Neural cell (in vitro differentiated cells): ENCODE results near the gene HEYL. TPM values are rescaled to one million over a fixed set of nuclear protein-coding genes. Genes with fewer than 3 reads are reported as not detected.

Source experiments
- H2AFZ ChIP-seq: fragments of 200-600, 300-800 bp; sonication (generic), shearing (Covaris generic); 2 replicates; pipeline ENCODE4 v1.6.0; 2014; ENCODE audit warnings: low read depth, mild to moderate bottlenecking, antibody characterized with exemption, low read length, moderate library complexity
- H3F3A ChIP-seq: fragments of 200-600 bp; shearing (Covaris generic); 2 replicates; pipeline ENCODE4 v1.6.1; 2016; ENCODE audit warnings: mild to moderate bottlenecking, moderate library complexity, mixed read lengths, antibody characterized with exemption, low read length; ENCODE audit not compliant: insufficient read depth, poor library complexity, severe bottlenecking
- H3K27ac ChIP-seq: fragments of 200-600, 300-800 bp; sonication (generic), shearing (Covaris generic); 2 replicates; pipeline ENCODE4 v1.5.1; 2014; ENCODE audit warnings: mild to moderate bottlenecking, low read length, moderate library complexity
- H3K27me3 ChIP-seq: fragments of 300-800, 200-600 bp; sonication (generic), shearing (Covaris generic); 2 replicates; pipeline ENCODE4 v1.6.0; 2014; ENCODE audit warnings: mild to moderate bottlenecking, low read depth, low read length, moderate library complexity; ENCODE audit not compliant: insufficient read depth
- H3K36me3 ChIP-seq: fragments of 300-800, 200-600 bp; sonication (generic), shearing (Covaris generic); 2 replicates; pipeline ENCODE4 v1.5.1; 2014; ENCODE audit warnings: mild to moderate bottlenecking, antibody characterized with exemption, low read length, moderate library complexity; ENCODE audit not compliant: insufficient read depth
- H3K4me2 ChIP-seq: fragments of 300-800, 200-600 bp; sonication (generic), shearing (Covaris generic); 2 replicates; pipeline ENCODE4 v1.6.0; 2014; ENCODE audit warnings: mild to moderate bottlenecking, low read length
- H3K4me3 ChIP-seq: fragments of 300-800, 200-600 bp; sonication (generic), shearing (Covaris generic); 2 replicates; pipeline ENCODE4 v1.5.1; 2014; ENCODE audit warnings: mild to moderate bottlenecking, low read length, moderate library complexity
- H3K79me2 ChIP-seq: fragments of 200-600 bp; shearing (Covaris generic); replicated peaks from 2 replicates; pipeline ENCODE4 v1.6.0; 2014; ENCODE audit warnings: mild to moderate bottlenecking, low read length, moderate library complexity; ENCODE audit not compliant: insufficient read depth
- H3K9ac ChIP-seq: fragments of 300-800, 200-600 bp; sonication (generic), shearing (Covaris generic); 2 replicates; pipeline ENCODE4 v1.6.1; 2016; ENCODE audit warnings: mild to moderate bottlenecking, low read length, mixed read lengths
- H3K9me2 ChIP-seq: fragments of 200-600 bp; shearing (Covaris generic); 2 replicates; pipeline ENCODE4 v1.6.1; 2016; ENCODE audit warnings: mild to moderate bottlenecking, low read length, mixed read lengths; ENCODE audit not compliant: insufficient read depth
- H3K9me3 ChIP-seq: fragments of 200-600, 300-800 bp; sonication (generic), shearing (Covaris generic); 2 replicates; pipeline ENCODE4 v1.6.1; 2016; ENCODE audit warnings: mild to moderate bottlenecking, mixed run types, low read length, moderate library complexity, mixed read lengths
- H4K20me1 ChIP-seq: fragments of 200-600 bp; shearing (Covaris generic); 2 replicates; pipeline ENCODE4 v1.6.1; 2016; ENCODE audit warnings: mild to moderate bottlenecking, mixed run types; ENCODE audit not compliant: insufficient read depth
- CTCF ChIP-seq: fragments of 450-650 bp; IDR thresholded peaks from 2 replicates; pipeline ENCODE4 v1.5.1; 2014; ENCODE audit warnings: antibody characterized with exemption, mild to moderate bottlenecking, moderate library complexity; ENCODE audit not compliant: poor library complexity, severe bottlenecking
- EP300 ChIP-seq: fragments of 450-650 bp; conservative IDR thresholded peaks from 2 replicates; pipeline ENCODE4 v1.6.1; 2014; ENCODE audit warnings: antibody characterized with exemption, mild to moderate bottlenecking, moderate library complexity; ENCODE audit not compliant: poor library complexity, severe bottlenecking
- EZH2 ChIP-seq: fragments of 200-600, 300-800 bp; shearing (Covaris generic), sonication (generic); IDR thresholded peaks from 2 replicates; pipeline ENCODE4 v1.6.1; 2014; ENCODE audit warnings: antibody characterized with exemption, low read length, borderline replicate concordance, mild to moderate bottlenecking; ENCODE audit not compliant: insufficient read depth, poor library complexity, severe bottlenecking
- MXI1 ChIP-seq: fragments of 450-650 bp; conservative IDR thresholded peaks from 2 replicates; pipeline ENCODE4 v1.6.1; 2014; ENCODE audit warnings: antibody characterized with exemption, mild to moderate bottlenecking; ENCODE audit not compliant: poor library complexity, severe bottlenecking
- POLR2AphosphoS5 ChIP-seq: IDR thresholded peaks from 2 replicates; pipeline ENCODE4 v1.6.1; 2012
- RAD21 ChIP-seq: fragments of 450-650 bp; conservative IDR thresholded peaks from 2 replicates; pipeline ENCODE4 v1.6.1; 2014; ENCODE audit warnings: antibody characterized with exemption, mild to moderate bottlenecking, moderate library complexity
- SMC3 ChIP-seq: fragments of 450-650 bp; conservative IDR thresholded peaks from 2 replicates; pipeline ENCODE4 v1.6.1; 2014; ENCODE audit warnings: antibody characterized with exemption, mild to moderate bottlenecking, moderate library complexity; ENCODE audit not compliant: poor library complexity
- TAF1 ChIP-seq: IDR thresholded peaks from 2 replicates; pipeline ENCODE4 v1.6.1; 2012; ENCODE audit warnings: low read depth
- polyA plus RNA-seq: library from polyadenylated mRNA; depleted of rRNA; stranded (reverse); fragments of >200 nt; gene quantifications from 2 replicates; pipeline ENCODE4 v1.2.3, GENCODE V29; 2014
- TF ChIP-seq, protein P1 (sequence below): IDR thresholded peaks from 2 replicates; pipeline ENCODE4 v1.6.1; 2012; ENCODE audit warnings: borderline replicate concordance

HEYL gene
- polyA plus RNA-seq, 1 donor from 2014 or later: not detected

DNA sequence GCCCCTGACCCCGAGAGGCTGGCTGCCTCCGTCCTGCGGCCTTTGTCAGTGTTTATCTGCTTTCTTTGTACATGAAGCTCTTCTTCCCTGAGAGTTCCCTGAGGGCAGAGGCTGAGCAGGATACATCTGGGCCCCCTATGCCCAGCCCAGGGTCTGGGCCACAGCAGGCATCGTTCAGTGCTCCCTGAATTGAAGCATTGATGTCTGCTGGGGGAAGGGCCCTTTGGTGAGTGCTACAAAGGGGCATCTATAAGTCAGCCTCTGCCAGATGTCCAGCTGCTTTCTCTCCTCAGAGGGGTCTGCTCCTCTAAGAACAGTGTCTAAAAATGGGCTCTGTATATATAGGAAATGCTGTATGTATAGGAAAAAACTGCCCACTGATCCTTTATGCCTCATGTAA lies 2.1 kb downstream of the HEYL start:
- Histone ChIP-seq H3K36me3 (no peaks in the 10 kb centered on the region), H2AFZ (no peak overlapping the region), H3K9ac (no peak overlapping the region), H3F3A (no peaks in the 10 kb centered on the region), H4K20me1 (no peaks in the 10 kb centered on the region), H3K27ac (no peak overlapping the region), H3K4me3 (no peak overlapping the region), H3K9me2 (no peaks in the 10 kb centered on the region), H3K4me2 (no peak overlapping the region), H3K9me3 (no peaks in the 10 kb centered on the region), H3K79me2 (no peaks in the 10 kb centered on the region), H3K27me3 (peaks cover 50% of the 10 kb centered on the region)
- TF ChIP-seq TAF1 (no peak), POLR2AphosphoS5 (no peak), CTCF (no peak), RAD21 (no peak), MXI1 (no peak), EZH2 (no peak), SMC3 (no peak), EP300 (no peak)
- TF ChIP-seq, protein P1, sequence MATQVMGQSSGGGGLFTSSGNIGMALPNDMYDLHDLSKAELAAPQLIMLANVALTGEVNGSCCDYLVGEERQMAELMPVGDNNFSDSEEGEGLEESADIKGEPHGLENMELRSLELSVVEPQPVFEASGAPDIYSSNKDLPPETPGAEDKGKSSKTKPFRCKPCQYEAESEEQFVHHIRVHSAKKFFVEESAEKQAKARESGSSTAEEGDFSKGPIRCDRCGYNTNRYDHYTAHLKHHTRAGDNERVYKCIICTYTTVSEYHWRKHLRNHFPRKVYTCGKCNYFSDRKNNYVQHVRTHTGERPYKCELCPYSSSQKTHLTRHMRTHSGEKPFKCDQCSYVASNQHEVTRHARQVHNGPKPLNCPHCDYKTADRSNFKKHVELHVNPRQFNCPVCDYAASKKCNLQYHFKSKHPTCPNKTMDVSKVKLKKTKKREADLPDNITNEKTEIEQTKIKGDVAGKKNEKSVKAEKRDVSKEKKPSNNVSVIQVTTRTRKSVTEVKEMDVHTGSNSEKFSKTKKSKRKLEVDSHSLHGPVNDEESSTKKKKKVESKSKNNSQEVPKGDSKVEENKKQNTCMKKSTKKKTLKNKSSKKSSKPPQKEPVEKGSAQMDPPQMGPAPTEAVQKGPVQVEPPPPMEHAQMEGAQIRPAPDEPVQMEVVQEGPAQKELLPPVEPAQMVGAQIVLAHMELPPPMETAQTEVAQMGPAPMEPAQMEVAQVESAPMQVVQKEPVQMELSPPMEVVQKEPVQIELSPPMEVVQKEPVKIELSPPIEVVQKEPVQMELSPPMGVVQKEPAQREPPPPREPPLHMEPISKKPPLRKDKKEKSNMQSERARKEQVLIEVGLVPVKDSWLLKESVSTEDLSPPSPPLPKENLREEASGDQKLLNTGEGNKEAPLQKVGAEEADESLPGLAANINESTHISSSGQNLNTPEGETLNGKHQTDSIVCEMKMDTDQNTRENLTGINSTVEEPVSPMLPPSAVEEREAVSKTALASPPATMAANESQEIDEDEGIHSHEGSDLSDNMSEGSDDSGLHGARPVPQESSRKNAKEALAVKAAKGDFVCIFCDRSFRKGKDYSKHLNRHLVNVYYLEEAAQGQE: no peak

GRCh38 chr1:39635871-39636210 lies 3.6 kb downstream of the HEYL start:
- H3K4me3 ChIP-seq: no peak overlapping the region
- no peak overlapping the region for H3K4me2 ChIP-seq
- no peak overlapping the region for H2AFZ ChIP-seq
- H3K79me2 ChIP-seq: no peaks in the 10 kb centered on the region
- H3K27me3 ChIP-seq: peaks cover 55% of the 10 kb centered on the region
- no peaks in the 10 kb centered on the region for H3K36me3 ChIP-seq
- TF ChIP-seq, protein P1: no peak
- TF ChIP-seq TAF1: no peak
- TF ChIP-seq CTCF: no peak
- no peak for TF ChIP-seq MXI1
- no peak for TF ChIP-seq SMC3
- TF ChIP-seq POLR2AphosphoS5: no peak
- no peak for TF ChIP-seq RAD21
- no peaks in the 10 kb centered on the region for H3K9me3 ChIP-seq
- H3K27ac ChIP-seq: no peak overlapping the region
- no peaks in the 10 kb centered on the region for H3K9me2 ChIP-seq
- no peak overlapping the region for H3K9ac ChIP-seq
- no peaks in the 10 kb centered on the region for H3F3A ChIP-seq
- H4K20me1 ChIP-seq: no peaks in the 10 kb centered on the region
